Esophagus muscularis mucosa (tissue), 4 donors: ENCODE results near the gene FKBP14. TPM values are rescaled to one million over a fixed set of nuclear protein-coding genes. Genes with fewer than 3 reads are reported as not detected.

Source experiments
- DNase-seq: peaks from one replicate; pipeline ENCODE4 v3.0.0-alpha.2; 2017; ENCODE audit errors: extremely low spot score
- H3K27ac ChIP-seq, 4 donors: fragments of 200-600 bp; sonication (generic); replicated peaks in 1 of 4; 1 replicate in 3 of 4; 2 replicates in 1 of 4; pipeline ENCODE4 v1.5.1; 2016 to 2019; ENCODE audit warnings: mild to moderate bottlenecking in 1 of 4
- H3K27me3 ChIP-seq, 4 donors: fragments of 200-600 bp; sonication (generic); one replicate each; pipeline versions ENCODE4 v1.5.1 to v1.6.0; 2016 to 2019
- H3K36me3 ChIP-seq, 4 donors: fragments of 200-600 bp; sonication (generic); one replicate each; pipeline ENCODE4 v1.5.1; 2016 to 2019
- H3K4me1 ChIP-seq, 4 donors: fragments of 200-600 bp; sonication (generic); one replicate each; pipeline ENCODE4 v1.5.1; 2016 to 2019
- H3K4me3 ChIP-seq, 4 donors: fragments of 200-600 bp; sonication (generic); 1 replicate in 2 of 4; 2 replicates in 2 of 4; pipeline ENCODE4 v1.5.1; 2016 to 2019; ENCODE audit warnings: mild to moderate bottlenecking in 4 of 4, moderate library complexity in 1 of 4
- H3K9me3 ChIP-seq, 4 donors: fragments of 200-600 bp; sonication (generic); 1 replicate in 3 of 4; 2 replicates in 1 of 4; pipeline ENCODE4 v1.5.1; 2016 to 2019
- EP300 ChIP-seq: sonication (generic); formaldehyde crosslinking; IDR thresholded peaks from one replicate; pipeline ENCODE4 v1.6.1; 2017; ENCODE audit warnings: antibody characterized with exemption
- POLR2A ChIP-seq: fragments of 450-650 bp; IDR thresholded peaks from one replicate; pipeline ENCODE4 v1.6.1; 2017; ENCODE audit warnings: antibody characterized with exemption, moderate library complexity, mild to moderate bottlenecking, low read depth
- POLR2AphosphoS5 ChIP-seq, 2 donors: sonication (generic); formaldehyde crosslinking; IDR thresholded peaks; one replicate each; pipeline ENCODE4 v1.6.1; 2017; ENCODE audit warnings: antibody characterized with exemption in 2 of 2
- WGBS: methylation state at CpG from one replicate; pipeline ENCODE4 v1.1.5; 2018; 5-methylcytosine and 5-hydroxymethylcytosine counted together
- intact Hi-C: fragments of 100-400 bp; cut with DNase I; formaldehyde crosslinking; loops from one replicate; pipeline ENCODE4 v1.15.1; 2023
- total RNA-seq, 4 donors: library from RNA; depleted of rRNA; stranded (reverse); fragments of >200 nt; gene quantifications; one replicate each; pipeline versions ENCODE4 v1.1.0 to v1.2.1, GENCODE V29; 2016
- TF ChIP-seq, protein P1 (sequence below), 3 experiments: fragments of 200-600 bp in 2 of 3; fragments of 450-650 bp in 1 of 3; sonication (generic) in 2 of 3; IDR thresholded peaks; one replicate each; pipeline ENCODE4 v1.5.1; 2017 to 2019; ENCODE audit warnings: antibody characterized with exemption in 3 of 3, mild to moderate bottlenecking in 2 of 3, moderate library complexity in 1 of 3

The FKBP14 gene, protein sequence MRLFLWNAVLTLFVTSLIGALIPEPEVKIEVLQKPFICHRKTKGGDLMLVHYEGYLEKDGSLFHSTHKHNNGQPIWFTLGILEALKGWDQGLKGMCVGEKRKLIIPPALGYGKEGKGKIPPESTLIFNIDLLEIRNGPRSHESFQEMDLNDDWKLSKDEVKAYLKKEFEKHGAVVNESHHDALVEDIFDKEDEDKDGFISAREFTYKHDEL
- 1 to 10 TPM; 6.3 to 8.3 (median 7.0) TPM for total RNA-seq

DNA sequence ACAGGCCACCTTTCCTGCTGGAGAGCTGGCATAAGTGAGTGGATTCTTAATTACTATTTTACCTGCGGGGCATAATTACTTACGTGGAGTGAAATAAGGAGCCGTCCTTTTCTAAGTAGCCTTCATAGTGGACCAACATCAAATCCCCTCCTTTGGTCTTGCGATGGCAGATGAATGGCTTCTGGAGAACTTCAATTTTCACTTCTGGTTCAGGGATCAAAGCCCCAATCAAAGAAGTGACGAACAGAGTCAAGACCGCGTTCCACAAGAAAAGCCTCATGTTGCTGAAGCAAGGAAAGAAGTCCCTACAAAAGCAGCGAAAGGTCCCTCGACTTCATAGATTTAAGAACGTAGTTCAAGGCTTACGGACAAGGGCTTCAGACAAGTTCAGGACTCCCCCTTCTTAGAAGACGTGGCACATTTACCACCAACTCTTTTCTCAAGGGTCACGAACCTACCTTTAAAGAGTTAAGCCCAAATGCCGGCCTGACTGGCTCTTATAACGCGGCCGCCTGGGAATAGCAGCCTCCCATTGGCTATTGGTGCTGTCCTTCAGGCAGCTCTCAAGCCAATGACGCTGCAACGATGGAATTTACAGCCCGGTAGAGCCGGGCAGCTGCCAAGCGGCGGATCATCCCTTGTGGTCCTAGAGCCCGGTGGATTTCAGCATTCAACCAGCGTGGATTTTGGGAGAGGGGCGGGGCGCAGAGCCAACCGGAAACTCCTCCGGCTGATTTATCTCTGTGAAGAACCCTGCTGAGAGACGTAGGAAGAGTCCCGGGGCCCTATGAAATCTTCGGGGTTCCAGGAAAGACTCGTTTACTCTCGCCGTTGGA, at the start of gene FKBP14:
TSS of gene FKBP14 (minus strand) at position 474 of the 836 bp plus-strand sequence. CDS start at position 280, 194 bp downstream.
- Histone ChIP-seq H3K9me3 (no peaks in the 10 kb centered on the region), H3K27me3 (no peaks in the 10 kb centered on the region), H3K27ac (peak within 1 kb of the TSS; percentile 88 to 94 (median 92)), H3K4me1 (peaks cover 36 to 60% (median 48%) of the 10 kb centered on the region in 4 donors), H3K4me3 (peak within 1 kb of the TSS; percentile 75 to 95 (median 81)), H3K36me3 (no peaks in the 10 kb centered on the region)
- intact Hi-C loops, result loop anchor here (5.0 kb wide), 2 partner anchors 39 to 111 kb away; partner anchors contain the start of gene SCRN1
- under 1% methylated on average over 32 of the region's 35 CpGs for WGBS
- peak; percentile 63 to 88 for TF ChIP-seq POLR2AphosphoS5 (IDR thresholded peaks at IDR 0.05)
- TF ChIP-seq, protein P1, sequence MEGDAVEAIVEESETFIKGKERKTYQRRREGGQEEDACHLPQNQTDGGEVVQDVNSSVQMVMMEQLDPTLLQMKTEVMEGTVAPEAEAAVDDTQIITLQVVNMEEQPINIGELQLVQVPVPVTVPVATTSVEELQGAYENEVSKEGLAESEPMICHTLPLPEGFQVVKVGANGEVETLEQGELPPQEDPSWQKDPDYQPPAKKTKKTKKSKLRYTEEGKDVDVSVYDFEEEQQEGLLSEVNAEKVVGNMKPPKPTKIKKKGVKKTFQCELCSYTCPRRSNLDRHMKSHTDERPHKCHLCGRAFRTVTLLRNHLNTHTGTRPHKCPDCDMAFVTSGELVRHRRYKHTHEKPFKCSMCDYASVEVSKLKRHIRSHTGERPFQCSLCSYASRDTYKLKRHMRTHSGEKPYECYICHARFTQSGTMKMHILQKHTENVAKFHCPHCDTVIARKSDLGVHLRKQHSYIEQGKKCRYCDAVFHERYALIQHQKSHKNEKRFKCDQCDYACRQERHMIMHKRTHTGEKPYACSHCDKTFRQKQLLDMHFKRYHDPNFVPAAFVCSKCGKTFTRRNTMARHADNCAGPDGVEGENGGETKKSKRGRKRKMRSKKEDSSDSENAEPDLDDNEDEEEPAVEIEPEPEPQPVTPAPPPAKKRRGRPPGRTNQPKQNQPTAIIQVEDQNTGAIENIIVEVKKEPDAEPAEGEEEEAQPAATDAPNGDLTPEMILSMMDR (IDR thresholded peaks at IDR 0.05), result peak in 1 of 3 experiments; percentile 33
- TF ChIP-seq EP300, result no peak
- TF ChIP-seq POLR2A, result no peak
- DNase-seq, result peak; percentile 99

GRCh38 chr7:30074422-30075030, 48.0 kb upstream of the FKBP14 start:
- Histone ChIP-seq H3K27ac (no peak overlapping the region), H3K9me3 (no peaks in the 10 kb centered on the region), H3K36me3 (peaks cover 0 to 32% (median 16%) of the 10 kb centered on the region in 4 donors), H3K27me3 (no peaks in the 10 kb centered on the region), H3K4me3 (no peak overlapping the region), H3K4me1 (peaks cover 0 to 5% (median 4%) of the 10 kb centered on the region in 4 donors)
- intact Hi-C loops, result no loop called here
- TF ChIP-seq POLR2AphosphoS5 (IDR thresholded peaks at IDR 0.05), result no peak
- TF ChIP-seq, protein P1 (IDR thresholded peaks at IDR 0.05), result peak in 2 of 3 experiments; percentile 24 to 46
- no peak for TF ChIP-seq POLR2A
- 50% methylated on average over 1 of the region's 1 CpG for WGBS
- DNase-seq, result no peak

DNA sequence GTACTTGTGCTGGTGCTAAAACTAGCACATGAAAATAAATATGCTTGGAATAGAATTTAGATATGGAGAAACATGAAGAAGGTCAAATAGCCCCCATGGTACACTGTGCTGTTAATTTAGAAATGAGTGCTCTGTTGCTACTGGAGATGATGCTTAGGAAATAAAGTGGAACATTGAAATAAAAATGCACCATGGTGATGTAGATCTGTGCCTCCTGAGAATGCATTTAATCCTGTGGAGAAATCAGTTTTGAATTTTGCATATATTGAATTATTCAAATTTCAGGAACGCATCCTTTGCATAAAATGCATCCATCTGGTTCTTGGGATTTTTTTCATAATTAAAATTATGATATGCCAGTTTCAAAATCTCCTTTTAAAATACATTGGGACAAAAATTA, 46.2 kb upstream of the FKBP14 start:
- Histone ChIP-seq H3K36me3 (peaks cover 0 to 20% (median 5%) of the 10 kb centered on the region in 4 donors), H3K27ac (no peak overlapping the region), H3K4me1 (peaks cover 3 to 13% (median 6%) of the 10 kb centered on the region in 4 donors), H3K4me3 (no peak overlapping the region), H3K9me3 (no peaks in the 10 kb centered on the region), H3K27me3 (no peaks in the 10 kb centered on the region)
- TF ChIP-seq POLR2AphosphoS5 (IDR thresholded peaks at IDR 0.05), result no peak
- TF ChIP-seq, protein P1 (IDR thresholded peaks at IDR 0.05), result no peak
- TF ChIP-seq EP300, result no peak
- TF ChIP-seq POLR2A, result no peak
- intact Hi-C loops, result no loop called here
- WGBS, result 98% methylated on average over 1 of the region's 1 CpG
- DNase-seq, result no peak

- Histone ChIP-seq H3K9me3 (no peaks in the 10 kb centered on the region), H3K27me3 (no peaks in the 10 kb centered on the region), H3K36me3 (peaks cover 0 to 21% (median 5%) of the 10 kb centered on the region in 4 donors), H3K27ac (no peak overlapping the region), H3K4me1 (peaks cover 3 to 13% (median 7%) of the 10 kb centered on the region in 4 donors), H3K4me3 (no peak overlapping the region)
- 0% methylated on average over 1 of the region's 1 CpG for WGBS
- no peak for TF ChIP-seq POLR2AphosphoS5 (IDR thresholded peaks at IDR 0.05)
- no peak for TF ChIP-seq POLR2A
- no peak for TF ChIP-seq EP300
- TF ChIP-seq, protein P1 (IDR thresholded peaks at IDR 0.05), result no peak
- intact Hi-C loops, result no loop called here
- DNase-seq, result no peak
Observed at GRCh38 chr7:30070052-30070451, 43.5 kb upstream of the FKBP14 start.
